Gastroesophageal sphincter (tissue), 3 donors: ENCODE data around the gene CCDC85A.

Experiments
- CTCF ChIP-seq, 4 experiments: fragments of 200-600 bp in 2 of 4; fragments of 450-650 bp in 2 of 4; sonication (generic) in 1 of 4; IDR thresholded peaks; one replicate each; pipeline ENCODE4 v1.5.1; 2017 to 2019; ENCODE audit warnings: antibody characterized with exemption in 4 of 4, mild to moderate bottlenecking in 2 of 4, moderate library complexity in 2 of 4
- POLR2AphosphoS5 ChIP-seq: sonication (generic); formaldehyde crosslinking; IDR thresholded peaks from one replicate; pipeline ENCODE4 v1.6.1; 2017; ENCODE audit warnings: antibody characterized with exemption

GRCh38 chr2:56229397-56230060 is 45.7 kb downstream of the CCDC85A start:
- TF ChIP-seq CTCF (IDR thresholded peaks at IDR 0.05) (no peak), POLR2AphosphoS5 (no peak)
